Psoas muscle (tissue), 8 donors: ENCODE measurements around the gene MBNL1. TPM values are rescaled to one million over a fixed set of nuclear protein-coding genes. Genes with fewer than 3 reads are reported as not detected.

Experiments used
- ATAC-seq, 4 donors: fragments of 200-7000 bp; cut with Tn5 transposase; one replicate each; pipeline ENCODE4 v1.9.1; 2020; ENCODE audit warnings: moderate library complexity in 3 of 4, mild to moderate bottlenecking in 2 of 4
- DNase-seq, 2 donors: peaks; one replicate each; pipeline ENCODE4 v3.0.0-alpha.2; 2020
- H3K27ac ChIP-seq: fragments of 200-600 bp; one replicate; pipeline ENCODE4 v1.8.0; 2022
- H3K27me3 ChIP-seq, 3 donors: fragments of 200-600 bp in 1 of 3; one replicate each; pipeline versions ENCODE4 v1.6.1 to v1.8.0; 2013 to 2022; ENCODE audit warnings: low read length in 2 of 3, mild to moderate bottlenecking in 2 of 3, moderate library complexity in 1 of 3; ENCODE audit not compliant: insufficient read depth in 3 of 3
- H3K36me3 ChIP-seq, 2 donors: fragments of 200-600 bp in 1 of 2; one replicate each; pipeline versions ENCODE4 v1.6.1 to v1.8.0; 2013 to 2022; ENCODE audit warnings: low read depth in 1 of 2, mild to moderate bottlenecking in 1 of 2, moderate library complexity in 1 of 2; ENCODE audit not compliant: insufficient read depth in 1 of 2
- H3K4me1 ChIP-seq: fragments of 200-600 bp; one replicate; pipeline ENCODE4 v1.8.0; 2022
- H3K4me3 ChIP-seq: fragments of 200-600 bp; one replicate; pipeline ENCODE4 v1.8.0; 2022; ENCODE audit warnings: mild to moderate bottlenecking
- H3K9me3 ChIP-seq: fragments of 200-600 bp; one replicate; pipeline ENCODE4 v1.8.0; 2022
- CTCF ChIP-seq: fragments of 200-600 bp; IDR thresholded peaks from one replicate; pipeline ENCODE4 v1.8.0; 2022; ENCODE audit warnings: antibody characterized with exemption
- WGBS, 3 donors: extraction: QIAGEN DNeasy Blood & Tissue Kit; methylation state at CpG; one replicate each; pipeline versions ENCODE4 v1.1.6 to v1.1.7; 2013; 5-methylcytosine and 5-hydroxymethylcytosine counted together
- intact Hi-C, 2 donors: fragments of 100-400 bp; cut with DNase I; formaldehyde crosslinking; loops; one replicate each; pipeline versions ENCODE4 v1.11.0 to v1.14.2; 2022
- polyA plus RNA-seq, 3 donors: library from polyadenylated mRNA; stranded (reverse); fragments of 200-250 nt; gene quantifications; one replicate each; pipeline ENCODE4 v1.2.3, GENCODE V29; 2013
- total RNA-seq, 4 donors: library from RNA; stranded (reverse); fragmentation: NEBNext Ultra II Directional in 2 of 4; extraction: Animal tissue kit (Norgen Biotek cat#: 25700) in 2 of 4; gene quantifications; one replicate each; pipeline versions ENCODE4 v1.2.1 to v1.2.4, GENCODE V29; 2021 to 2023
- donor health status: healthy with polysubstance abuse.
- donor health status: DM: no; HTN: no; CAD: no; lungs with moderate emphysema.
- donor health status: Bipolar disorder and iron deficiency.
- donor health status: healthy.
- donor health status: DM: yes; HTN: yes; CAD: no.
- donor health status: DM: no; HTN: no; CAD: no.
- donor health status: DM: no; HTN: no; CAD: no.
- donor health status: DM: yes; HTN: yes; CAD: no.

Gene MBNL1
- total and polyA plus RNA-seq, 7 donors = 27.4 to 281 (median 179) TPM

- DNase-seq = no peak
- H3K9me3 ChIP-seq = no peaks in the 10 kb centered on the region
- peaks cover 79% of the 10 kb centered on the region for H3K4me1 ChIP-seq
- no peak for ATAC-seq
- H3K27ac ChIP-seq = peak overlapping the region; percentile 82
- 24 to 62% (median 33%) methylated on average over 2 of the region's 2 CpGs for WGBS, 3 donors
- no peaks in the 10 kb centered on the region for H3K27me3 ChIP-seq
- intact Hi-C loops = no loop called here
- H3K36me3 ChIP-seq = peaks cover 0 to 14% of the 10 kb centered on the region in 2 donors
- no peak for TF ChIP-seq CTCF
- peak overlapping the region; percentile 11 for H3K4me3 ChIP-seq
Measured at GRCh38 chr3:152330559-152330958, 61.8 kb downstream of the MBNL1 start.

GRCh38 chr3:152331018-152331541, 62.4 kb downstream of the MBNL1 start:
- peaks cover 79% of the 10 kb centered on the region for H3K4me1 ChIP-seq
- peak overlapping the region; percentile 82 for H3K27ac ChIP-seq
- no peaks in the 10 kb centered on the region for H3K27me3 ChIP-seq
- no peaks in the 10 kb centered on the region for H3K9me3 ChIP-seq
- intact Hi-C loops = no loop called here
- 49 to 62% (median 60%) methylated on average over 2 of the region's 2 CpGs for WGBS, 3 donors
- peak; percentile 13 to 75 (median 53) for ATAC-seq
- TF ChIP-seq CTCF = no peak
- peak overlapping the region; percentile 11 for H3K4me3 ChIP-seq
- DNase-seq = no peak
- H3K36me3 ChIP-seq = peaks cover 0 to 12% of the 10 kb centered on the region in 2 donors

- WGBS, 3 donors = 14 to 20% (median 17%) methylated on average over 1 of the region's 1 CpG
- TF ChIP-seq CTCF = no peak
- Histone ChIP-seq H3K9me3 (no peaks in the 10 kb centered on the region), H3K4me3 (no peak overlapping the region), H3K27ac (peak overlapping the region; percentile 82), H3K4me1 (peaks cover 80% of the 10 kb centered on the region), H3K27me3 (no peaks in the 10 kb centered on the region), H3K36me3 (peaks cover 0 to 12% of the 10 kb centered on the region in 2 donors)
- ATAC-seq (peak in 1 of 4 donors; percentile 26), DNase-seq (no peak)
- intact Hi-C loops = no loop called here
Measured at GRCh38 chr3:152331998-152332397, 63.3 kb downstream of the MBNL1 start.

GRCh38 chr3:152333928-152334327, 65.2 kb downstream of the MBNL1 start:
- Histone ChIP-seq H3K27me3 (no peaks in the 10 kb centered on the region), H3K27ac (peak overlapping the region; percentile 82), H3K4me1 (peaks cover 78% of the 10 kb centered on the region), H3K4me3 (no peak overlapping the region), H3K9me3 (no peaks in the 10 kb centered on the region), H3K36me3 (peaks cover 2 to 14% of the 10 kb centered on the region in 2 donors)
- ATAC-seq = peak in 1 of 4 donors; percentile 24
- TF ChIP-seq CTCF = no peak
- DNase-seq = no peak
- 39 to 80% (median 48%) methylated on average over 1 of the region's 1 CpG for WGBS, 3 donors
- intact Hi-C loops = no loop called here

GRCh38 chr3:152334761-152335160, 66.0 kb downstream of the MBNL1 start:
- no peak for ATAC-seq
- Histone ChIP-seq H3K4me3 (no peak overlapping the region), H3K27ac (peak overlapping the region; percentile 82), H3K27me3 (no peaks in the 10 kb centered on the region), H3K9me3 (no peaks in the 10 kb centered on the region), H3K4me1 (peaks cover 81% of the 10 kb centered on the region), H3K36me3 (peaks cover 2 to 20% of the 10 kb centered on the region in 2 donors)
- intact Hi-C loops = no loop called here
- TF ChIP-seq CTCF = no peak
- DNase-seq = no peak
- 39 to 62% (median 48%) methylated on average over 3 of the region's 3 CpGs for WGBS, 3 donors
